Lower leg skin (tissue), 4 donors: ENCODE data around the gene S100A9. TPM values are rescaled to one million over a fixed set of nuclear protein-coding genes. Genes with fewer than 3 reads are reported as not detected.

Experiments used
- total RNA-seq, 4 donors: library from RNA; depleted of rRNA; stranded (reverse); fragments of >200 nt; gene quantifications; one replicate each; pipeline ENCODE4 v1.1.0, GENCODE V29; 2016

The S100A9 gene
- total RNA-seq, 4 donors from 2014 or later = 21.6 to 53.2 (median 31.3) TPM

Other genes starting within 250 kb of the S100A9 start
- gene SPRR2F, start 244.3 kb upstream of the S100A9 start, total RNA-seq = under 1 TPM in 1 of 4 donors, not detected in 3; 0.64 TPM
- gene SPRR2G, start 207.0 kb upstream of the S100A9 start, total RNA-seq = 100 to 1,000 TPM in 2 of 4 donors, 10 to 100 TPM in 2; 58.1 to 175 (median 92.7) TPM
- gene LELP1, start 154.4 kb upstream of the S100A9 start, total RNA-seq = not detected
- 10 to 100 TPM in 1 of 4 donors, 1 to 10 TPM in 1, under 1 TPM in 2; 0.34 to 46.0 (median 0.91) TPM for gene PRR9, start 140.3 kb upstream of the S100A9 start, total RNA-seq
- 100 to 1,000 TPM; 434 to 831 (median 725) TPM for gene LORICRIN, start 98.2 kb upstream of the S100A9 start, total RNA-seq
- gene PGLYRP3, start 44.9 kb upstream of the S100A9 start, total RNA-seq = 10 to 100 TPM; 33.1 to 66.1 (median 60.3) TPM
- gene PGLYRP4, start 9.0 kb upstream of the S100A9 start, total RNA-seq = 10 to 100 TPM; 10.2 to 36.1 (median 18.7) TPM
- gene S100A12, start 17.8 kb downstream of the S100A9 start, total RNA-seq = 1 to 10 TPM in 1 of 4 donors, not detected in 3; 2.0 TPM
- gene S100A8, start 33.2 kb downstream of the S100A9 start, total RNA-seq = 10 to 100 TPM in 1 of 4 donors, 1 to 10 TPM in 3; 1.3 to 14.3 (median 6.0) TPM
- not detected for gene S100A7A, start 58.7 kb downstream of the S100A9 start, total RNA-seq
- 10 to 100 TPM; 12.2 to 46.8 (median 31.3) TPM for gene S100A7, start 102.8 kb downstream of the S100A9 start, total RNA-seq
- gene S100A6, start 178.1 kb downstream of the S100A9 start, total RNA-seq = 100 to 1,000 TPM; 147 to 251 (median 192) TPM
- not detected for gene S100A5, start 183.1 kb downstream of the S100A9 start, total RNA-seq
- 100 to 1,000 TPM in 3 of 4 donors, 10 to 100 TPM in 1; 94.4 to 215 (median 146) TPM for gene S100A4, start 188.0 kb downstream of the S100A9 start, total RNA-seq
- gene S100A3, start 191.4 kb downstream of the S100A9 start, total RNA-seq = 10 to 100 TPM in 1 of 4 donors, 1 to 10 TPM in 2, not detected in 1; 1.2 to 78.2 (median 2.2) TPM
- 100 to 1,000 TPM in 1 of 4 donors, 10 to 100 TPM in 3; 71.5 to 143 (median 96.4) TPM for gene S100A2, start 208.0 kb downstream of the S100A9 start, total RNA-seq